ENCODE measurements around the gene FANCC.

FANCC gene

GRCh38 chr9:95143591-95144561 lies 173.6 kb downstream of the FANCC start:
- DNase-seq (ENCODE audit: low read depth in 2 of 2): no peak

DNA sequence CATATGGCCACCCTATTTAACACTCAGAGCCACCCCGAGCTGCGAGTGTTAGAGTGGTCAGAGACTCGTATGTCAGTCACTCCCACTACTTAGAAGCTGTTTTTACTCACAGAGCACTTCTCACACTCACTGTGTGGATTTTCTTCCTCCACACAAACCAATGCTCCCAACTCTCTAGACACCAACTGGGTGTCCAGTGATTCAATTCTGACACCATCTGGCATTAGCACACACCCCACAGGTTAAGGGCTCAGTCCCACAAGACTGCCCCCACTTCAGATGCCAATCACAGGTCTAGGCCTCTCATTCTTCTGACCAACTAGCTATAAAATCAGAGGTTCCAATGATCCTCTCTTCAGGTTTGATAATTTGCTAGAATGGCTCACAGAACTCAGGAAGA lies 174.8 kb downstream of the FANCC start:
- no peak for DNase-seq (ENCODE audit: low read depth in 2 of 2)

DNA sequence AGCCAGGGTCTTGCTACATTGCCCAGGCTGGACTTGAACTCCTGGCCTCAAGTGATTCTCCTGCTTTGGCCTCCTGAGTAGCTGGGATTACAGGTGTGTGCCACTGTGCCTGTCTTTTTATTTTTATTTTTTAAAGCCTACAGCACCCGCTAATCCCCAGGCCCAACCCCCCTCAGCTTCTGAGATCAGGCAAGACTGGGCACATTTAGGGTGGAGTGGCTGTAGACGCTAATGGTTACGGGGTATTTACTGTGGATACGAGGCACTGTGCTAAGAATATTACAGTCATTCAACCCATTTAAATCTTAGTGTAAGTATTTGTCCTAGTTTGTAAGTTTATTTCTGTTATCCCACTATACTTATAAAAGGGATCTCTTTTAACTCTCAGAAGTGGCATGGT lies 175.2 kb downstream of the FANCC start:
- no peak for DNase-seq (ENCODE audit: low read depth in 2 of 2)

- no peak for DNase-seq (ENCODE audit: low read depth in 2 of 2)
Observed at GRCh38 chr9:95140821-95141220, 176.7 kb downstream of the FANCC start.

DNA sequence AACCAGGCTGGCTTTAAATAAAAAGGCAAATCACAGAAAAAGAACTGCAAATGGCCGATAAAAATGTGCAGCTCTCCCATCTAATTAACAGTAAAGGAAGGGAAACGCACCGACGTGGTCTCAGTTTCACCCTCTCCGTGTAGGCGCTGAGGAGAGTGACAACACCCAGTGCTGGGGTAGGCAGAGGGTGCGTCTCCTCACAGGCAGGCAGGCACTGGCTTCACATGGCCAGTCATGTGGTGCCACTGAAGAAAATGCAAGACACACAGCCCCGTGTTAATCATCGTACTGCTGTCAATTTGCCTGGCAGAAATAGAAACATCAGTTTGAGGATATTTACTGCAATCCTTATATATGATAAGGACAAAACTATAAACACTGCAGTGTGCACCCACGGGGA lies 178.4 kb downstream of the FANCC start:
- no peak for DNase-seq (ENCODE audit: low read depth in 2 of 2)

DNA sequence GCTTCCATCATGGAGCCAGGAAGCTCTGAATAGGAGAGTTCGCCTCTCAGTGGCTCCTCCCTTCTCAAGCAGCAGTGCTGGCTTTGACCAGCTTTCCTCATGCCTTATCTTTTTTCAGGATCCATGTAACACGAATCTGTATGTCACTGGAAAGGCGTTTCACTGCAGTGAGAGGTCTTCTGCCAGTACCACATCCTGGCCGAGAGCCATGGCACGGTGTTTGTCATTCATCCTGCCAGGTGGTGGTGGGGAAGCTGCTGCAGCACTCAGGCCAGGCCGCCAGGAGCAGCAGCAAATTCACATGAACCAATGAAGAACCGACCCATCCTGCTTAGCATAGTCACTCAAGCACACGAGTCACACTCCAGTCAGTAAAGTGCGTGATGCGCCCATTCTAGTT lies 179.0 kb downstream of the FANCC start:
- DNase-seq (ENCODE audit: low read depth in 2 of 2): no peak

DNA sequence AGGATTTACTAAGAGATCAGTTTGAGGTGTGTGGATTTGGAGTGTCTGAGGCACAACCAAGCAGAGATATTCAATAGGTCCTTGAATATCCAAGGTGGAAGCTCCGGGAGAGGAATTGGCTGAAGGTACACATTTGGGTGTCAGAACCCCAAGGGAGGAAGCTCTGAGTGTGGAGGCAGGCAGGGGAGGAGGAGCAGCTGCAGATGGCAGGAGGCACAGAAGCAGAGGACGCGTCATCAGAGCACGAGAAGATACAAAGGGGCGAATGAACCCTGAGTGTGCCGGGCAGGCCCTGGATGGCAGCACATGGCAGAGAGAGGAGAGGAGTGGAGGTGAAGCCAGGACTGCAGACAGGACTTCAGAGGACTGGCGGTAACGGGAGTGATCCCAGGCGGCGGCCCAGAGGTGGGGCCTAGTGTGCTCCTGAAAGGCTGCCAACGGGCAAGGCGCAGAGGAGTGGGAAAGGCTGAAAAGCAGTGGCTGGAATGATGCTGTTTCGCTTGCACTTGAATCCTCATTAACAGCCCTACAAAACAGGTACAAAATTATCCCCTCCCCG lies 179.8 kb downstream of the FANCC start:
- no peak for DNase-seq (ENCODE audit: low read depth in 2 of 2)

GRCh38 chr9:95135756-95136155 lies 181.8 kb downstream of the FANCC start:
- no peak for DNase-seq (ENCODE audit: low read depth in 2 of 2)

- DNase-seq (ENCODE audit: low read depth in 2 of 2): no peak
Observed at GRCh38 chr9:95134457-95134881, 183.0 kb downstream of the FANCC start.

GRCh38 chr9:95133325-95133705 lies 184.2 kb downstream of the FANCC start:
- DNase-seq (ENCODE audit: low read depth in 2 of 2): no peak

DNA sequence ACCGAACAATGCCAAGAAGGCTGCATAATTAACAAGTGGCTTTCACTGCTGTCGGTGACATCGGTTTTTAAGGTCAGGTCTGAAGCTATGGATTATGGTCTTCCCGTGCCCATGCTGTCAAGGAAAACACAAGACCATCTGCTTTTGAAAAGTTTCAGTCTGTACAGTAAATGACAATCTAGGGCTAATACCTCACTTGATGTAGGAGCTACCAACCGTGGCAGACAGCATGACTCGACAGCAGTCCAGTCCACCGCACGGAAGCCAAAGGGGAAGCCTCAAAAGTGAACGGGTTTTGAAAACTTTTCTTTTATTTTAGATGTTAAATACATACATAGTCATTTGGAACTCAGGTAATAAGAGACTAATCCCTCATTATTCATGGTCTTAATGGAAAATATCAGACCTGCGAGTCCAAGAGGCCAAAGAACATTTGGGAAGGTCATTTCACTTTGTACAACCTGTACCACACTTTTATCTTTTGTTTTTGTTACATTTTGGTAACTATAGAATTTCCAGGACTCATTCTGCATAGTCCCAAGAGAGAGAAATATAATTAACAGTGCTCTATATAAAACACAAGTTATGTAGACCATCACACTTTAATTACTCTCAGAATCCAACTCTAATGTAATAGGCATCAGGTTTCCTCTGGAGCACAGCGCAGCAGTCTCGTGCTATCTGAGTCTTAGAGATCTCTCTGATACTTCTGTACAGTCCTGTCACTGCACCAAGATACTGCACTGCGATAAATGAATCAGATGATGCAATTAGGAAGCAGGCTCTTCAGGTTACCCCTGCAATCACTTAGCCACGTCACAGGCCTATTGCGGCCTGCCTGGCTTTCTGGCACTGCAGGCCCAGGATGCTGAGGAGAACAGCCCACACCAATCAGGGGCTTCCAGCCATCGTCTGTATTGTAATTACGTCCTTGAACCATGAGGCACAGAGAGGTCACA lies 184.9 kb downstream of the FANCC start:
- no peak for DNase-seq (ENCODE audit: low read depth in 2 of 2)

DNA sequence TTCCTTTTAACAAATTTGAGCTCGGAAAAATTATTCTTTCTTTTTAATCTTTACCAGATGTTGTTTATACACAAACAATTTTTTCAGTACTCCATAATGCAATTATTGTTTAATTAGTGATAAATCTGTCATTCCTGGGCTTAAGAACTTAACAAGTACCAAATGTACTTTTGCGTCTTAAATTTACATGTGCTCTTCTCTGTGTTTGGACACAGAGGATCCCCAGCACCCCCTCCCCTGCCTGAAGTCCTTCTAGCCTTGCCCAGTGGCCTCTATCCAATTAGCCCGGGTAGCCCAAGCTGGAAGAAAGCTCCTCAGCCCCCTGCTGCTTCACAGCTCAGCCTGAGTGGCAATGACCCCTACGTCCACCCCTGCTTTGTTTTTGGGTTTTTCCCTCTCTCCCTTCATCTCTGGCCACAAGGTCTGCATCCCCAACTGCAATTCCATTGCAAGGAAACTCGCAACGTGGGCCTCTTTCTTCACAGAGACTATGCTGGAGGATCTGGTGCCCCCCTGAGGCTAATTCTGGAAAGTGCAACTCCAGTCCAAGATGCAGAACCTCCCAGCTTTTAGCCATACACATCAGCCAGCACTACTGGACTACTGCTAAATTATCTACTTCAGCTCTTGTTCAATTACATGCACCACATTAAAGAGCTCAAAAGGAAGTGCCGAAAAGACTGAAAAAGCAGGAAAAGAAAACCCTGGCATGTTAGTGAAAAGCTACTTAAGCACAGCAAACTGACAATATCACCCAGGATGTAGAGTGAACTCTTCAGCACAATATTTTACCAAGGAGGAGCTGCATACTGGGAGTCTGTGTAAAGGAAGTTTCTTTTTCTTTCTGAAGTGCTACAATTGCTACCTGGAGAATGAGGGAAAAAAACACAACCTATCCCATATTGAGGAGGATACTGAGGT lies 186.2 kb downstream of the FANCC start:
- peak; percentile 6 to 15 for DNase-seq (ENCODE audit: low read depth in 2 of 2)

DNA sequence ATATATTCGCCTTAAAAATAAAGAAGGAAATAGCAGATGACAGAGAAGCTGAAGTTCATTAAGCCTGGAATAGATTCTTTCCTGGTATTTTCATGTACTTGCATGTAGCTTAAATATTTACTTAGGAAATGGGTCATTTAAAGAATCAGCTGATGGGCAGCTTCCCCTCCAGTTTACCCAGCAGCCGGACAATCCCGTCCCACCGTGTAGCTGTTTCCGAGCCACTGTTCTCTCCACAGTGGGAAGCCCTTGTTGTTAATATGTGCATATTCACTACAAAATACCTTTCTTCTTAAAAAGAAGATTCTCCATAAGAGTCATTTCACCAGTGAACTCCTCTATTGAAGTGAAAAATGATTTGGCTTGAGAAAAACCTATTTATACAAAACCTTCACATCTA lies 187.0 kb downstream of the FANCC start:
- no peak for DNase-seq (ENCODE audit: low read depth in 2 of 2)

DNA sequence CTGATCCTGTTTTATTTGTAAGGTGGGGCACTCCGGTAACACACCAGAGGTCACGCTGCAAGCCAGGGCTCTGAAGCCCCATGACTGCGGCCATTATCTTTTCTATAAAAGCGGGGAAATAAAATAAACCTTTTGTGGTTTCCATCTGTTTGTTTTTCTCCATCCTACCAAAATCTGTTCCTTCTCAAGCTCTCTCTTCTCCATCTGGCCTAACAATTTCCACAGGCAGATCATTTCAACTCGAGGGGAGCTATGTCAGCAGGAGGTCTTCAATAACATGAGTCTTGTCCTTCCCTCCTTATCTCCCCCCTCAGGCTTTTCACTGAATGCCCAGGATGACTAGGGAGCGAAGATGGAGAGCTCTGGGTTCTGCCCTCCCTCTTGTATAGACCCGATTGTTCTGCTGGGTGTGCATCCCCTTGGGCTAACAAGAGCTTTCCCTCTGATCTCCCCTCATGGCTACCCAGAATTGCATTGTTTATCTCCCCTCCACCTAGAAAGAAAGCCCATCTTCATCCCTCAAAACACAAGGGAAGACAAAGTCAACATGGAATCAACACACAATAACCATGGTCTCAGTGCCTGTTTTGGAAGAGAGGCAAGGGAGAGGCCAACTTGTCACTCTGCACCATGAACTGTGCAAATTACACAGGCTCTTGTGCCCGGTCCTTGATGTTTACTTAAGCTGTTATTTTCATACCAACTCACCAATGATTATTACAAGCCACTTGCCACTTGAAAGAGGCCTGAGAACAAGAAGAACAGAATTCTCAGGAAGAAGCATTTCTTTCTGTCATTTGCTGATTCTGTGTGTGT lies 187.8 kb downstream of the FANCC start:
- DNase-seq (ENCODE audit: low read depth in 2 of 2): no peak

- DNase-seq (ENCODE audit: low read depth in 2 of 2): no peak
Observed at GRCh38 chr9:95128177-95128524, 189.4 kb downstream of the FANCC start.

DNA sequence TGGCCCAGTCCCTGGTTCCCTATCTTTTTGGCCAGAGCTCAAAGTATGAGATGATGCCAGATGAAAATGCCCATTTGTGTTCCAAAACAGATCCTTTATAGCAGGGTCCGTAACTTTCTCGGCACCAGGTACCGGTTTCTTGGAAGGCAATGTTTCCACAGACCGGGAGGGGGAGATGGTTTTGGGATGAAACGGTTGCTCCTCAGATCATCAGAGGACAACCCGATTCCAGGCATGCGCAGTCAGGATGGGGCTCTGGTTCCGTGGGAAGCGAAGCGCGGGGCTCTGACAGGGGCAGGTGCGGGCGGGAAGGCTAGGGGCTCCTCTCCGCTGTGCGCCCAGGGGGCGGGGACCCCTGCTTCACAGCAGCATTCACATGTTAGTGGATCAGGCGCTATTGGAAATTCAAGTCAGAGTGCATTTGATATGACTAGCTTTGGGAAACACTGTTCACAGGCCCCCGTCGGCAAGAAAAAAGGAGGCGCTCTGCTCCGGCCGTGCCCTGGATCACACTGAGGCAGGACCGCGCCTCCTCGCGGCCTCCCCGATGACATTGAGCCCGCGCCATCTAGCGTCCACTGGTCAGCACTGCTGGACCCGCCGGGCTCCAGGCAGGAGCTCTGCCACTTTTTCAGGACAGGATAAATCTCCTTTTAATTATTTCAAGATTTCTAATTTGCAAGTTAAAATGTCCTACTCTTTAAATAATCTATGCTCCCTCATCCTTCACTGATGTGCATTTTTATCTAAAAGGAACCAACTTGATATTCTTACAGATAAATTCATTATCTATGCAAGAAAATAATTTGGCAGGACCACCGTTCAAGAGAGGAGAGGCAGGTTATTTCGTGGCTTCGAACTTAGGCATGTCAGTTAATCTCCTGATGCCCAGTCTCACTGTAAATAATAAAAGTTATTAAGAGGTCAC lies 190.0 kb downstream of the FANCC start:
- DNase-seq (ENCODE audit: low read depth in 2 of 2): peak; percentile 20 to 48

DNA sequence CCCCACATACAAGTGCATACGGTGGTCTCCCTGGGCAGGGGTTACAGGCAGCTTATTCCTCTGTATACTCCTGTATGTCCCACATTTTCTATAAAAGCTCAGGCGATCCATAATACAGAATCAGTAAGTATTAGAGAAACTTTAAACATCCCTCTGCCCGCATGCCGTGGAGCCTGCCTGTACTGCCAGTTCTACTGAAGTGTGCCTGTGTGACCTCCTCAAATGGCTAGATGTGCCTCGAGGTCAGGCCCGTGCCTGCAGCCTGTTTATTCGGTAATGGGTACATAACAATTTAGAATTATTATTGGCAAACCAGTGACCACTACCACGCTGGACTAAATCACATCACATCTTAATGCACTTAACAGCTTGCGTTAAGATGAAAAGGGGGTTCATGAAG lies 190.8 kb downstream of the FANCC start:
- DNase-seq (ENCODE audit: low read depth in 2 of 2): no peak

DNA sequence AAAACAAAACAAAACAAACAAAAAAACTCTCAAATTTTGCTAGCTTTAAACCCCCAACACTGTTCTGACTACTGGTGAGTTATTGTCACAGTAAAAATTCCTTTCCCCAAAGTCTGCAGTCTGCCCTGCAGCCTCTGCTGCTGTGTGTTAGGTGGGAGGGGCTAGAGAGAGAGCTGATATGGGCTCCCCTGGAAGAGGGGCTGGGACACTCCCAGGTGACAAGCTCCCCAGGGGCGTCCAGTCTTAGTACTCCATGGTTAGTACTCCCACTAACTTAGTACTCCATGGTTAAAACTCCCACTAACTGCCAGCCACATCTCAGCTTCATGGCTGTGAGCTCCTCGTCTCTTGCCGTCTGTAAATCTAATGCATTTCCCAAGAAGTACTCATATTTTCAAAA lies 191.9 kb downstream of the FANCC start:
- no peak for DNase-seq (ENCODE audit: low read depth in 2 of 2)
